BE2C (cell line): Measurements from ENCODE around the gene GSPT1.

Experiments
- DNase-seq: peaks from one replicate; pipeline ENCODE4 v3.0.0-alpha.2; 2020
- H3K27me3 ChIP-seq: fragments of 250-450 bp; sonication (Bioruptor Pico); 2 replicates; pipeline ENCODE4 v1.5.1; 2020; ENCODE audit warnings: mild to moderate bottlenecking
- H3K36me3 ChIP-seq: fragments of 250-450 bp; sonication (Bioruptor Pico); 2 replicates; pipeline ENCODE4 v1.5.1; 2020; ENCODE audit warnings: mild to moderate bottlenecking
- H3K4me1 ChIP-seq: fragments of 250-450 bp; sonication (Bioruptor Pico); 2 replicates; pipeline ENCODE4 v1.5.1; 2020
- H3K4me3 ChIP-seq: 2 replicates; pipeline ENCODE4 v1.5.1; 2011; ENCODE audit warnings: low read depth, low read length
- H3K9me3 ChIP-seq: fragments of 250-450 bp; sonication (Bioruptor Pico); 2 replicates; pipeline ENCODE4 v1.5.1; 2020
- CTCF ChIP-seq: IDR thresholded peaks from 2 replicates; pipeline ENCODE4 v1.5.1; 2012; ENCODE audit warnings: mild to moderate bottlenecking, low read depth, low read length

The GSPT1 gene

GRCh38 chr16:11875721-11876120, 40.0 kb downstream of the GSPT1 start:
- no peak for DNase-seq
- H3K36me3 ChIP-seq = peaks cover 87% of the 10 kb centered on the region
- no peak overlapping the region for H3K4me3 ChIP-seq
- no peak for TF ChIP-seq CTCF
- H3K4me1 ChIP-seq = peaks cover 2% of the 10 kb centered on the region; the same call in 1 of the 2 replicates
- no peaks in the 10 kb centered on the region for H3K27me3 ChIP-seq
- no peaks in the 10 kb centered on the region for H3K9me3 ChIP-seq

- no peaks in the 10 kb centered on the region for H3K4me1 ChIP-seq
- peak; percentile 31 for TF ChIP-seq CTCF
- no peaks in the 10 kb centered on the region for H3K9me3 ChIP-seq
- no peaks in the 10 kb centered on the region for H3K27me3 ChIP-seq
- peak; percentile 19 for DNase-seq
- peaks cover 72% of the 10 kb centered on the region for H3K36me3 ChIP-seq
- H3K4me3 ChIP-seq = no peak overlapping the region
Measured at GRCh38 chr16:11871193-11871592, 44.6 kb downstream of the GSPT1 start.

- H3K4me3 ChIP-seq = no peak overlapping the region
- peaks cover 64% of the 10 kb centered on the region for H3K36me3 ChIP-seq
- H3K9me3 ChIP-seq = no peaks in the 10 kb centered on the region
- H3K27me3 ChIP-seq = no peaks in the 10 kb centered on the region
- no peaks in the 10 kb centered on the region for H3K4me1 ChIP-seq
- no peak for DNase-seq
- no peak for TF ChIP-seq CTCF
Measured at GRCh38 chr16:11870399-11870798, 45.4 kb downstream of the GSPT1 start.

GRCh38 chr16:11869353-11870228, 46.2 kb downstream of the GSPT1 start:
- no peak for TF ChIP-seq CTCF

GRCh38 chr16:11868412-11868980, 47.3 kb downstream of the GSPT1 start:
- H3K9me3 ChIP-seq = no peaks in the 10 kb centered on the region
- H3K4me1 ChIP-seq = no peaks in the 10 kb centered on the region
- peaks cover 49% of the 10 kb centered on the region for H3K36me3 ChIP-seq
- H3K4me3 ChIP-seq = no peak overlapping the region
- TF ChIP-seq CTCF = no peak
- no peak for DNase-seq
- no peaks in the 10 kb centered on the region for H3K27me3 ChIP-seq

More at GRCh38 chr16:11869353-11870228, 46.2 kb downstream of the GSPT1 start:
- Histone ChIP-seq H3K9me3 (no peaks in the 10 kb centered on the region), H3K27me3 (no peaks in the 10 kb centered on the region), H3K4me3 (no peak overlapping the region), H3K4me1 (no peaks in the 10 kb centered on the region), H3K36me3 (peaks cover 56% of the 10 kb centered on the region)
- DNase-seq = no peak

GRCh38 chr16:11862489-11862888, 53.3 kb downstream of the GSPT1 start:
- no peaks in the 10 kb centered on the region for H3K27me3 ChIP-seq
- H3K4me1 ChIP-seq = no peaks in the 10 kb centered on the region
- H3K36me3 ChIP-seq = no peaks in the 10 kb centered on the region; the same call in 1 of the 2 replicates
- no peak for TF ChIP-seq CTCF
- DNase-seq = no peak
- H3K9me3 ChIP-seq = no peaks in the 10 kb centered on the region
- H3K4me3 ChIP-seq = no peak overlapping the region
